Choroid plexus epithelial cell (primary cell): Measurements from ENCODE around the gene PLB1.
"Not testable (repeated sequence)": the region's sequence is repeated elsewhere in the genome, so short reads cannot be mapped to it uniquely, and the experiment has no call there.

Experiments
- DNase-seq: peaks from one replicate; pipeline ENCODE4 v3.0.0-alpha.2; 2010; ENCODE audit warnings: low read depth
- H3K4me3 ChIP-seq: 2 replicates; pipeline ENCODE4 v1.5.1; 2011; ENCODE audit warnings: low read depth, mild to moderate bottlenecking, control low read depth, low read length, moderate library complexity
- CTCF ChIP-seq: conservative IDR thresholded peaks from 2 replicates; pipeline ENCODE4 v1.5.1; 2011; ENCODE audit warnings: low read depth, mild to moderate bottlenecking, control low read depth, inconsistent platforms, low read length, moderate library complexity

PLB1 gene

GRCh38 chr2:28664120-28664842 lies 168.4 kb downstream of the PLB1 start:
- TF ChIP-seq CTCF = no peak
- peak; percentile 77 for DNase-seq
- no peak overlapping the region for H3K4me3 ChIP-seq

GRCh38 chr2:28665041-28665704 lies 169.3 kb downstream of the PLB1 start:
- TF ChIP-seq CTCF = no peak
- DNase-seq = peak; percentile 84
- H3K4me3 ChIP-seq = no peak overlapping the region

GRCh38 chr2:28665811-28666377 lies 170.0 kb downstream of the PLB1 start:
- not testable (repeated sequence) for H3K4me3 ChIP-seq, DNase-seq

- no peak overlapping the region for H3K4me3 ChIP-seq
- no peak for TF ChIP-seq CTCF
- DNase-seq = peak; percentile 54
Measured at GRCh38 chr2:28666496-28667184, 170.8 kb downstream of the PLB1 start.

GRCh38 chr2:28667261-28667660 lies 171.4 kb downstream of the PLB1 start:
- no peak for DNase-seq
- no peak for TF ChIP-seq CTCF
- H3K4me3 ChIP-seq = no peak overlapping the region

GRCh38 chr2:28668106-28668814 lies 172.4 kb downstream of the PLB1 start:
- no peak overlapping the region for H3K4me3 ChIP-seq
- no peak for TF ChIP-seq CTCF
- no peak for DNase-seq

GRCh38 chr2:28668880-28669279 lies 173.0 kb downstream of the PLB1 start:
- DNase-seq = no peak
- no peak for TF ChIP-seq CTCF
- H3K4me3 ChIP-seq = no peak overlapping the region
